Left lung (tissue), 10 donors: ENCODE data around the gene VSIR. TPM values are rescaled to one million over a fixed set of nuclear protein-coding genes. Genes with fewer than 3 reads are reported as not detected.

ENCODE experiments used
- ATAC-seq: fragments of 200-7000 bp; cut with Tn5 transposase; one replicate; pipeline ENCODE4 v1.9.1; 2020; ENCODE audit warnings: moderate library complexity
- DNase-seq, 4 donors: peaks; one replicate each; pipeline ENCODE4 v3.0.0-alpha.2; 2013 to 2020
- H3K27ac ChIP-seq, 2 donors: fragments of 200-600 bp; sonication (generic) in 1 of 2; one replicate each; pipeline versions ENCODE4 v1.5.0 to v1.8.0; 2020 to 2021
- H3K27me3 ChIP-seq, 2 donors: fragments of 200-600 bp; sonication (generic) in 1 of 2; one replicate each; pipeline versions ENCODE4 v1.5.0 to v1.8.0; 2020 to 2021
- H3K36me3 ChIP-seq, 2 donors: fragments of 200-600 bp; sonication (generic) in 1 of 2; one replicate each; pipeline versions ENCODE4 v1.5.0 to v1.8.0; 2020 to 2021
- H3K4me1 ChIP-seq, 2 donors: fragments of 200-600 bp; one replicate each; pipeline ENCODE4 v1.8.0; 2021
- H3K4me3 ChIP-seq, 2 donors: fragments of 200-600 bp; sonication (generic) in 1 of 2; one replicate each; pipeline versions ENCODE4 v1.5.0 to v1.8.0; 2020 to 2021; ENCODE audit warnings: mild to moderate bottlenecking in 1 of 2
- H3K9me3 ChIP-seq, 2 donors: fragments of 200-600 bp; sonication (generic) in 1 of 2; one replicate each; pipeline versions ENCODE4 v1.5.0 to v1.8.0; 2020 to 2021
- CTCF ChIP-seq, 2 donors: fragments of 200-600 bp; sonication (generic) in 1 of 2; IDR thresholded peaks; one replicate each; pipeline versions ENCODE4 v1.5.0 to v1.8.0; 2021; ENCODE audit warnings: antibody characterized with exemption in 2 of 2
- intact Hi-C, 2 donors: fragments of 100-400 bp; cut with DNase I; formaldehyde crosslinking; loops; one replicate each; pipeline versions ENCODE4 v1.11.2 to v1.14.2; 2022
- polyA plus RNA-seq, 6 donors: library from polyadenylated mRNA; unstranded; fragments of 120-200 nt; gene quantifications; one replicate each; pipeline ENCODE4 v1.2.1, GENCODE V29; 2013; ENCODE audit not compliant: insufficient read length in 6 of 6
- total RNA-seq, 2 donors: library from RNA; stranded (reverse); fragmentation: NEBNext Ultra II Directional; extraction: Animal tissue kit (Norgen Biotek cat#: 25700); gene quantifications; one replicate each; pipeline ENCODE4 v1.2.1, GENCODE V29; 2021
- donor health status: DM: no; HTN: yes; CAD: no.
- donor health status: DM: no; HTN: no; CAD: no.

The VSIR gene
- total and polyA plus RNA-seq, 8 donors: 29.9 to 133 (median 37.2) TPM

- H3K9me3 ChIP-seq: no peaks in the 10 kb centered on the region
- H3K27ac ChIP-seq: peak overlapping the region; percentile 71 to 94
- H3K4me3 ChIP-seq: no peak overlapping the region
- intact Hi-C loops: no loop called here
- DNase-seq (no peak), ATAC-seq (peak; percentile 30)
- peaks cover 0 to 33% of the 10 kb centered on the region in 2 donors for H3K36me3 ChIP-seq
- peaks cover 39 to 95% of the 10 kb centered on the region in 2 donors for H3K4me1 ChIP-seq
- H3K27me3 ChIP-seq: no peaks in the 10 kb centered on the region
- TF ChIP-seq CTCF (IDR thresholded peaks at IDR 0.05): no peak
These were observed 25.5 kb downstream of the VSIR start for GRCh38 chr10:71747551-71748523.

DNA sequence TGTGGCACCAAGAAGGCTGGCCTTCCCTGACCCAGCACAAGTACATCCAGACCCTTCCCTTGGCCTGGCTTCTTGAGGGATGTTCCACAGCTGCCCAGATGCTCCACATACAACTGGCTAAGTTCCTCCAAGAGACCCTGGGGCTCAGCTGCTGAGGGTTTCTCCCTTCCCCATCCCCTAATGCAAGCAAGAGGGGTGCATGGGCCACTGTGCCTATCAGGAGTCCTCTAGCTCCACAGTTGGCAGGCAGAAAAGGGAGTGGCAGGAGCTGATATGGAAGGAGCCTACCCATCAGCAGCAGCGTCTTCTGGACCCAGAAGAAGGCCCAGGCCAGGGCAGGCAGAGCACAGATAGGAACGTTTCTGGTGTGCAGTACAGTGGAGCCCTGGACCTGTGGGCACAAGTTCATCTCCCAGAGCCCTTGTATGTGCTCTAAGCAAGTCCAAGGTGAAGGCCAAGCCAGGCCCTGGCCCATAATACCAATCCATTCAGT lies 26.2 kb downstream of the VSIR start:
- peaks cover 39 to 94% of the 10 kb centered on the region in 2 donors for H3K4me1 ChIP-seq
- peaks cover 0 to 26% of the 10 kb centered on the region in 2 donors for H3K36me3 ChIP-seq
- TF ChIP-seq CTCF (IDR thresholded peaks at IDR 0.05): no peak
- H3K27me3 ChIP-seq: no peaks in the 10 kb centered on the region
- intact Hi-C loops: no loop called here
- peak overlapping the region; percentile 71 to 94 for H3K27ac ChIP-seq
- no peak for DNase-seq
- no peak for ATAC-seq
- H3K9me3 ChIP-seq: peaks cover 0 to 7% of the 10 kb centered on the region in 2 donors
- no peak overlapping the region for H3K4me3 ChIP-seq

DNA sequence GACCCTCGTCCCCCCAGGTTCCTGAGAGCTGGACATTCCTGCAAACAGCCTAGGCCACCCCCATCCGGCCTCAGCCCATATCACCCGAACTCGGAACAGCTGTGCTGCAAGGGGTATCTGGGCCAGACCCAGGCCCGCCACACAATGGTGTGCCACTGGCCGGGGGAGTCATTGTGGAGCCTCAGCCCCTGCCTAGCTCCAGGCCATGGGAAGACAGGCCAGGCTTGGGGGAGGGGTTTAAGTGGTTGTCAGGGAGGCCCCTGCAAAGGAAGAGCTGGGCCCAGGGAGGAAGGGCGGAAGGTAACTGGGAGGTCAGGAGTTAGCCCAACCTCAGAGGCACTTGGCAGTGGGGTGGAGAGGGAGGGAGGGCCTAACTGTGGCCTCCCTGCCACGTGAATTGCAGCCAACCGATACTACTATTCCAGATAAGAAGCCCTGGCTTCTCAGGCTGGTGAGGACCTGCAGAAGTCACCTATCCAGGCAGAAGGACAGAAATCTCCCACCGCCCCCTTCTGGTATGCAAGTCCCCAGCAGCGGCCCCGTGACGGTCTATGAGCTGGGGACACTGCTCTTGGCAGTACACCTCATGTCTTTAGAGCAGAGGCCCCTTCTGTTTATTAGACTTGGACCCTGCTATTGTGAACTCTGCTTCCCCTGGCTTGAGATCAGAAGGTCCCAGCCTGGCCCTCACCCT lies 26.8 kb downstream of the VSIR start:
- ATAC-seq (peak; percentile 72), DNase-seq (peak in 2 of 4 donors; percentile 73 to 79)
- Histone ChIP-seq H3K4me1 (peaks cover 39 to 94% of the 10 kb centered on the region in 2 donors), H3K9me3 (peaks cover 0 to 8% of the 10 kb centered on the region in 2 donors), H3K27ac (peak overlapping the region; percentile 71 to 94), H3K36me3 (peaks cover 0 to 20% of the 10 kb centered on the region in 2 donors), H3K27me3 (no peaks in the 10 kb centered on the region), H3K4me3 (no peak overlapping the region)
- intact Hi-C loops: no loop called here
- no peak for TF ChIP-seq CTCF (IDR thresholded peaks at IDR 0.05)

- TF ChIP-seq CTCF (IDR thresholded peaks at IDR 0.05): no peak
- Histone ChIP-seq H3K4me3 (no peak overlapping the region), H3K27me3 (no peaks in the 10 kb centered on the region), H3K36me3 (peaks cover 0 to 12% of the 10 kb centered on the region in 2 donors), H3K9me3 (peaks cover 0 to 8% of the 10 kb centered on the region in 2 donors), H3K27ac (peak overlapping the region; percentile 71 to 94), H3K4me1 (peaks cover 39 to 95% of the 10 kb centered on the region in 2 donors)
- no peak for ATAC-seq
- intact Hi-C loops: no loop called here
- DNase-seq: no peak
These were observed 27.6 kb downstream of the VSIR start for GRCh38 chr10:71745664-71746250.
